DOHH2 (cell line): ENCODE results near the gene CDS2.

Experiments used
- H3F3A ChIP-seq: fragments of 200-600 bp; sonication (generic), shearing (Covaris generic); 2 replicates; pipeline ENCODE4 v1.6.0; 2016; ENCODE audit warnings: antibody characterized with exemption, mild to moderate bottlenecking; ENCODE audit not compliant: control insufficient read depth, insufficient read depth
- H3K27ac ChIP-seq: fragments of 200-600 bp; sonication (generic); 2 replicates; pipeline ENCODE4 v1.5.1; 2014; ENCODE audit warnings: low read depth, mild to moderate bottlenecking, low read length, moderate library complexity
- H3K27me3 ChIP-seq: fragments of 200-600 bp; sonication (generic); 2 replicates; pipeline ENCODE4 v1.6.1; 2014; ENCODE audit warnings: mild to moderate bottlenecking, low read length, mixed read lengths; ENCODE audit not compliant: control insufficient read depth
- H3K36me3 ChIP-seq: fragments of 200-600 bp; sonication (generic); 2 replicates; pipeline ENCODE4 v1.6.1; 2014; ENCODE audit warnings: mild to moderate bottlenecking, low read length, moderate library complexity, mixed read lengths; ENCODE audit not compliant: control insufficient read depth
- H3K4me1 ChIP-seq: fragments of 200-600 bp; sonication (generic); 2 replicates; pipeline ENCODE4 v1.6.1; 2014; ENCODE audit warnings: mild to moderate bottlenecking, low read length, mixed read lengths; ENCODE audit not compliant: control insufficient read depth
- H3K4me2 ChIP-seq: fragments of 200-600 bp; sonication (generic); 2 replicates; pipeline ENCODE4 v1.6.0; 2014; ENCODE audit warnings: mild to moderate bottlenecking, low read length, moderate library complexity
- H3K4me3 ChIP-seq: fragments of 200-600 bp; sonication (generic); 2 replicates; pipeline ENCODE4 v1.5.1; 2014; ENCODE audit warnings: mild to moderate bottlenecking, low read length, mixed read lengths
- H3K79me2 ChIP-seq: fragments of 200-600 bp; sonication (generic); 2 replicates; pipeline ENCODE4 v1.6.1; 2014; ENCODE audit warnings: mild to moderate bottlenecking, low read length, mixed read lengths; ENCODE audit not compliant: control insufficient read depth
- H3K9me2 ChIP-seq: fragments of 200-600 bp; sonication (generic); replicated peaks from 2 replicates; pipeline ENCODE4 v1.6.1; 2014; ENCODE audit warnings: mild to moderate bottlenecking, low read length, mixed read lengths; ENCODE audit not compliant: control insufficient read depth
- H3K9me3 ChIP-seq: fragments of 200-600 bp; sonication (generic); 2 replicates; pipeline ENCODE4 v1.6.1; 2014; ENCODE audit warnings: antibody characterized with exemption, low read length, mixed read lengths; ENCODE audit not compliant: control insufficient read depth, insufficient read depth
- H4K20me1 ChIP-seq: fragments of 200-600 bp; sonication (generic); 2 replicates; pipeline ENCODE4 v1.6.0; 2014; ENCODE audit warnings: low read depth, mild to moderate bottlenecking, antibody characterized with exemption, low read length, moderate library complexity; ENCODE audit not compliant: control insufficient read depth, insufficient read depth
- EZH2phosphoT487 ChIP-seq: fragments of 200-600 bp; sonication (generic); IDR thresholded peaks from 2 replicates; pipeline ENCODE4 v1.6.1; 2017; ENCODE audit warnings: borderline replicate concordance, mild to moderate bottlenecking, antibody characterized with exemption, low read length, moderate library complexity, mixed read lengths
- TF ChIP-seq, protein P1 (sequence below): fragments of 200-600 bp; sonication (generic); IDR thresholded peaks from one replicate; pipeline ENCODE4 v1.5.1; 2014; ENCODE audit warnings: antibody characterized with exemption, mild to moderate bottlenecking, low read depth, low read length; ENCODE audit not compliant: poor library complexity, severe bottlenecking

CDS2 gene

DNA sequence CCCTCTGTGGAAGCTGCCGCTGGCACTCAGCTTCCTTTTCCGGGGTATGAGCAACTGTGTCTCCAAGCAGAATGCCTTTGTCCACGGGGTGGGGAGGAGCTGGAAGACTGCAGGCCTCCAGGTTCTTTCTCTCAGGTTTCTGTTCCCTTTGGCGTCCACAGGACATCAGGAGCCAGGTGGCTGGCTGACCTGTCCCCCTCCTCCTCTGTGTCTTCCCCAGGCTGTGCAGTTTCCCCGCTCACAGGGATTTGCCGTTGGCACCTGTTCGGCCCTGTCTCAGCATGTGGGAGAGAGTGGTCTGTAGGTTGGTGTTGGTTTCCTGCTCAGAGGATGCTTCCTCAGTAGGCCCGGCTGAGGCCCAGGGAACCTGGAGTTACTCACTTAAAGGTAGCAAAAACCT lies 43.5 kb downstream of the CDS2 start:
- Histone ChIP-seq H3K36me3 (peaks cover 4% of the 10 kb centered on the region; the same call in 1 of the 2 replicates), H3F3A (no peaks in the 10 kb centered on the region), H3K4me1 (peaks cover 18% of the 10 kb centered on the region), H3K27me3 (no peaks in the 10 kb centered on the region), H3K79me2 (peaks cover 33% of the 10 kb centered on the region), H4K20me1 (no peaks in the 10 kb centered on the region; the same call in 1 of the 2 replicates), H3K9me2 (no peaks in the 10 kb centered on the region), H3K9me3 (no peaks in the 10 kb centered on the region), H3K4me3 (no peak overlapping the region), H3K4me2 (no peak overlapping the region), H3K27ac (no peak overlapping the region)
- no peak for TF ChIP-seq EZH2phosphoT487
- TF ChIP-seq, protein P1, sequence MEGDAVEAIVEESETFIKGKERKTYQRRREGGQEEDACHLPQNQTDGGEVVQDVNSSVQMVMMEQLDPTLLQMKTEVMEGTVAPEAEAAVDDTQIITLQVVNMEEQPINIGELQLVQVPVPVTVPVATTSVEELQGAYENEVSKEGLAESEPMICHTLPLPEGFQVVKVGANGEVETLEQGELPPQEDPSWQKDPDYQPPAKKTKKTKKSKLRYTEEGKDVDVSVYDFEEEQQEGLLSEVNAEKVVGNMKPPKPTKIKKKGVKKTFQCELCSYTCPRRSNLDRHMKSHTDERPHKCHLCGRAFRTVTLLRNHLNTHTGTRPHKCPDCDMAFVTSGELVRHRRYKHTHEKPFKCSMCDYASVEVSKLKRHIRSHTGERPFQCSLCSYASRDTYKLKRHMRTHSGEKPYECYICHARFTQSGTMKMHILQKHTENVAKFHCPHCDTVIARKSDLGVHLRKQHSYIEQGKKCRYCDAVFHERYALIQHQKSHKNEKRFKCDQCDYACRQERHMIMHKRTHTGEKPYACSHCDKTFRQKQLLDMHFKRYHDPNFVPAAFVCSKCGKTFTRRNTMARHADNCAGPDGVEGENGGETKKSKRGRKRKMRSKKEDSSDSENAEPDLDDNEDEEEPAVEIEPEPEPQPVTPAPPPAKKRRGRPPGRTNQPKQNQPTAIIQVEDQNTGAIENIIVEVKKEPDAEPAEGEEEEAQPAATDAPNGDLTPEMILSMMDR, result no peak

DNA sequence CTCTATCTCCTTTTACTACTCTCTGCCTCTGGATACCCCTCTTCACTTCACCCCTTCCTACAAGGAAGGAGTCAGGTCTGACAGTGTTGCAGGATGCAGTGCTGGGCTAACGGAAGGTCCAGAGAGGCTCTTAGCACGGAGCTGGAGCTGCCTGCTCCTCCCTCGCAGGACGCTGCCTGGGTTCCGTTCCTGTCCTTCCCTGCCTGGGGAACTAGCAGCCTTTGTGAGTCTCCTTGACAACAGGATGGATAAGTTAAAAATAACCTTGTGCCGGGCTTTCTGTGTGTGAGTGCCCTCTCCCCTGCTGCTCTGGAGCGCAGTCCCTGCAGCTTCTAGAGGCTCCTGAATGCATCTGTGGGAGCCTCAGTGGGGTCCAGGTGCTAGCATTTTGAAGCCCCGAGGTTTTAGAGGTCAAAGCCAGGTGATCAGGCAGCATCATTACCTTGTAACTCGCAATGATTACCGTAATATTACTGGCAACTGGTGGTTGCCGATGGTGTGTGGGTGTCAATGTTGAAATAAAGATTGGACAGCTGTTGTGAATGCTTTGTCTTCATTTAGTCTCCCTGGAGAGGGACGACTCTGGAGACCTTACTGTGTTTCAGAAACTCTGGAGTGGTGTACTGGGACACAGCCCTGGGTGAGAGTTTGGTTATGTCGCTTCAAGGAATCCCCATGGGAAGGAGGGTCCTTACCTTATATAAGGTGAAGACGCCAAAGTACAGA lies 44.4 kb downstream of the CDS2 start:
- Histone ChIP-seq H3K27ac (no peak overlapping the region), H3F3A (no peaks in the 10 kb centered on the region), H3K9me3 (no peaks in the 10 kb centered on the region), H3K79me2 (peaks cover 26% of the 10 kb centered on the region), H3K36me3 (peaks cover 4% of the 10 kb centered on the region; the same call in 1 of the 2 replicates), H3K4me2 (no peak overlapping the region), H3K27me3 (no peaks in the 10 kb centered on the region), H4K20me1 (no peaks in the 10 kb centered on the region; the same call in 1 of the 2 replicates), H3K4me3 (no peak overlapping the region), H3K9me2 (no peaks in the 10 kb centered on the region), H3K4me1 (peaks cover 18% of the 10 kb centered on the region)
- TF ChIP-seq EZH2phosphoT487, result no peak
- TF ChIP-seq, protein P1, result no peak

DNA sequence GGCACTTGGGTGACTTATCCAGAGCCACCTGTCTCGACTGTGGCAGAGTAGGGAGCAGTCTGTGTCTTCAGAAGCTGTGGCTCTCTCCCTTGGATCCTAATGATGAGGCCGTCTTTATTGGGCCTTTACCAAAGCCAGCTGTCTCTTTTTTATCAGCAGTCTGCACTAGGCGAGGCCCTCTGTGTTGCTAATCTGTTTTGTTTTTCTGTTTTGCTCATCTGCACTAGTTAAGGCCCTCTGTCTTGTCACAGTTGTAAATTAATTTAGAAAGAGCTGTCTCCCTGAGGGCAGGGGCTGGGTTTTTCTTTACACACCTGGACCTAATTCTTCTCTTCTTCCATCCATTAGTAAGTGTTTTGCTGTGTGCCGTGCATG lies 45.0 kb downstream of the CDS2 start:
- no peak for TF ChIP-seq EZH2phosphoT487
- TF ChIP-seq, protein P1, result no peak
- H3K27me3 ChIP-seq, result no peaks in the 10 kb centered on the region
- H3K4me1 ChIP-seq, result peaks cover 18% of the 10 kb centered on the region
- H3K4me2 ChIP-seq, result no peak overlapping the region
- no peak overlapping the region for H3K27ac ChIP-seq
- H3F3A ChIP-seq, result no peaks in the 10 kb centered on the region
- no peaks in the 10 kb centered on the region for H3K9me3 ChIP-seq
- H3K79me2 ChIP-seq, result peaks cover 21% of the 10 kb centered on the region
- H4K20me1 ChIP-seq, result no peaks in the 10 kb centered on the region; the same call in 1 of the 2 replicates
- H3K9me2 ChIP-seq, result no peaks in the 10 kb centered on the region
- H3K36me3 ChIP-seq, result peaks cover 8% of the 10 kb centered on the region; the same call in 1 of the 2 replicates
- no peak overlapping the region for H3K4me3 ChIP-seq
